GM23338 (cell line): ENCODE measurements around the gene BAHCC1. TPM values are rescaled to one million over a fixed set of nuclear protein-coding genes. Genes with fewer than 3 reads are reported as not detected.
A peak's percentile ranks its signal among the peaks of the same experiment; 100 is the strongest.

Source experiments
- ATAC-seq: fragments of 200-7000 bp; cut with Tn5 transposase; 3 replicates; pipeline ENCODE4 v1.9.1; 2020
- DNase-seq: peaks from one replicate; pipeline ENCODE4 v3.0.0-alpha.2; 2015; ENCODE audit warnings: low spot score
- H2AFZ ChIP-seq: fragments of 200-600 bp; sonication (generic); 2 replicates; pipeline ENCODE4 v1.8.0; 2016; ENCODE audit warnings: antibody characterized with exemption, mild to moderate bottlenecking, moderate library complexity
- H3F3A ChIP-seq: fragments of 200-600 bp; sonication (generic); replicated peaks from 2 replicates; pipeline ENCODE4 v1.8.0; 2017; ENCODE audit warnings: antibody characterized with exemption, mixed run types, low read depth
- H3K27ac ChIP-seq: fragments of 200-600 bp; sonication (generic); 2 replicates; pipeline ENCODE4 v1.6.1; 2016; ENCODE audit warnings: low read depth
- H3K27me3 ChIP-seq: fragments of 200-600 bp; sonication (generic); 2 replicates; pipeline ENCODE4 v1.8.0; 2016; ENCODE audit warnings: mild to moderate bottlenecking, mixed run types, moderate library complexity; ENCODE audit not compliant: insufficient read depth
- H3K36me3 ChIP-seq: fragments of 200-600 bp; sonication (generic); 2 replicates; pipeline ENCODE4 v1.8.0; 2016; ENCODE audit warnings: mild to moderate bottlenecking; ENCODE audit not compliant: insufficient read depth
- H3K4me1 ChIP-seq: fragments of 200-600 bp; sonication (generic); 2 replicates; pipeline ENCODE4 v1.8.0; 2016; ENCODE audit warnings: mild to moderate bottlenecking, moderate library complexity; ENCODE audit not compliant: insufficient read depth
- H3K4me2 ChIP-seq: fragments of 200-600 bp; sonication (generic); 2 replicates; pipeline ENCODE4 v1.7.1; 2017; ENCODE audit warnings: mixed run types
- H3K4me3 ChIP-seq: fragments of 200-600 bp; sonication (generic); 2 replicates; pipeline ENCODE4 v1.6.1; 2016; ENCODE audit warnings: mixed run types
- H3K79me2 ChIP-seq: fragments of 200-600 bp; sonication (generic); replicated peaks from 2 replicates; pipeline ENCODE4 v1.8.0; 2017; ENCODE audit warnings: mild to moderate bottlenecking; ENCODE audit not compliant: insufficient read depth
- H3K9me2 ChIP-seq: fragments of 200-600 bp; sonication (generic); 2 replicates; pipeline ENCODE4 v1.8.0; 2017; ENCODE audit not compliant: insufficient read depth
- H4K20me1 ChIP-seq: fragments of 200-600 bp; sonication (generic); replicated peaks from 2 replicates; pipeline ENCODE4 v1.8.0; 2017; ENCODE audit warnings: mild to moderate bottlenecking; ENCODE audit not compliant: insufficient read depth
- H3K27ac Mint-ChIP-seq: 2 replicates; pipeline ENCODE4 v1.8.0; 2020; ENCODE audit warnings: inconsistent platforms, mild to moderate bottlenecking, moderate library complexity, mixed read lengths
- H3K27me3 Mint-ChIP-seq: 3 replicates; pipeline ENCODE4 v1.8.0; 2022; ENCODE audit warnings: low read depth, mild to moderate bottlenecking, moderate library complexity, mixed read lengths, inconsistent platforms; ENCODE audit not compliant: insufficient read depth, poor library complexity
- H3K36me3 Mint-ChIP-seq: 3 replicates; pipeline ENCODE4 v1.8.0; 2021; ENCODE audit warnings: low read depth, mild to moderate bottlenecking, inconsistent platforms, moderate library complexity, mixed read lengths
- H3K4me1 Mint-ChIP-seq: 3 replicates; pipeline ENCODE4 v1.8.0; 2020; ENCODE audit warnings: mild to moderate bottlenecking, inconsistent platforms, mixed read lengths
- H3K4me3 Mint-ChIP-seq: 3 replicates; pipeline ENCODE4 v1.8.0; 2021; ENCODE audit warnings: moderate library complexity, mild to moderate bottlenecking, inconsistent platforms, mixed read lengths
- H3K9me3 Mint-ChIP-seq: 3 replicates; pipeline ENCODE4 v1.8.0; 2020; ENCODE audit warnings: moderate library complexity, mild to moderate bottlenecking, inconsistent platforms, mixed read lengths
- CREB1 ChIP-seq: fragments of 250-450 bp; sonication (Bioruptor Pico); IDR thresholded peaks from 2 replicates; pipeline ENCODE4 v1.5.0; 2020; ENCODE audit warnings: low read depth, mild to moderate bottlenecking, moderate library complexity
- CTCF ChIP-seq, 2 experiments: fragments of 200-600 bp in 1 of 2; sonication (generic) in 1 of 2; conservative IDR thresholded peaks; 2 replicates each; pipeline versions ENCODE4 v1.5.1 to v1.6.1; 2016 to 2017; ENCODE audit warnings: antibody characterized with exemption in 2 of 2, low read depth in 2 of 2, mild to moderate bottlenecking in 2 of 2, moderate library complexity in 1 of 2
- ETS1 ChIP-seq: IDR thresholded peaks from 2 replicates; pipeline ENCODE4 v1.6.1; 2016; ENCODE audit warnings: antibody characterized with exemption
- EZH2 ChIP-seq: fragments of 200-600 bp; sonication (generic); IDR thresholded peaks from one replicate; pipeline ENCODE4 v1.8.0; 2017; ENCODE audit warnings: antibody characterized with exemption, mild to moderate bottlenecking, low read depth; ENCODE audit not compliant: unreplicated experiment
- EZH2phosphoT487 ChIP-seq: fragments of 200-600 bp; sonication (generic); IDR thresholded peaks from one replicate; pipeline ENCODE4 v1.8.1; 2018; ENCODE audit warnings: antibody characterized with exemption; ENCODE audit not compliant: unreplicated experiment
- JUNB ChIP-seq: IDR thresholded peaks from one replicate; pipeline ENCODE4 v1.6.1; 2016; ENCODE audit warnings: antibody characterized with exemption; ENCODE audit not compliant: unreplicated experiment
- NANOG ChIP-seq: IDR thresholded peaks from 2 replicates; pipeline ENCODE4 v1.6.1; 2016; ENCODE audit warnings: antibody characterized with exemption, borderline replicate concordance
- POLR2AphosphoS5 ChIP-seq: IDR thresholded peaks from 2 replicates; pipeline ENCODE4 v1.6.1; 2016; ENCODE audit warnings: antibody characterized with exemption, low read depth
- REST ChIP-seq: IDR thresholded peaks from one replicate; pipeline ENCODE4 v1.6.1; 2018; ENCODE audit warnings: antibody characterized with exemption; ENCODE audit not compliant: unreplicated experiment
- STAT1 ChIP-seq: IDR thresholded peaks from one replicate; pipeline ENCODE4 v1.6.1; 2016; ENCODE audit warnings: antibody characterized with exemption; ENCODE audit not compliant: unreplicated experiment
- ZNF114 ChIP-seq: fragments of 250-450 bp; sonication (Bioruptor Pico); IDR thresholded peaks from 2 replicates; pipeline ENCODE4 v1.5.0; 2020; ENCODE audit warnings: mild to moderate bottlenecking, moderate library complexity
- ZNF331 ChIP-seq: fragments of 250-450 bp; sonication (Bioruptor Pico); IDR thresholded peaks from 2 replicates; pipeline ENCODE4 v1.5.0; 2020; ENCODE audit warnings: low read depth, mild to moderate bottlenecking, moderate library complexity
- ZNF462 ChIP-seq: fragments of 250-450 bp; sonication (Bioruptor Pico); IDR thresholded peaks from 2 replicates; pipeline ENCODE4 v1.5.0; 2020; ENCODE audit warnings: mild to moderate bottlenecking, moderate library complexity
- polyA plus RNA-seq: library from polyadenylated mRNA; unstranded; fragments of >200 nt; fragmentation: Nextera tagmentation; extraction: Ambion mirVana; gene quantifications from 2 replicates; pipeline ENCODE4 v1.2.1, GENCODE V29; 2016
- total RNA-seq: library from RNA; depleted of rRNA; stranded (reverse); fragments of >200 nt; shearing (Covaris generic); gene quantifications from 2 replicates; pipeline ENCODE4 v1.2.3, GENCODE V29; 2014

Gene BAHCC1
- total and polyA plus RNA-seq, 2 experiments from 2014 or later: 0.24 to 1.1 TPM

- Histone ChIP-seq H3K36me3 (no peaks in the 10 kb centered on the region), H3K27ac (no peak overlapping the region), H3K9me2 (no peaks in the 10 kb centered on the region), H3K4me3 (no peak overlapping the region), H3K4me1 (peaks cover 6% of the 10 kb centered on the region; the same call in 1 of the 2 replicates), H3K27me3 (no peaks in the 10 kb centered on the region), H3K4me2 (no peak overlapping the region), H3K79me2 (no peaks in the 10 kb centered on the region), H4K20me1 (no peaks in the 10 kb centered on the region), H3F3A (0 out of 2 replicates have a peak, but pooled peaks cover 6% of the 10 kb centered on the region), H2AFZ (peak overlapping the region; percentile 23; the same call in 1 of the 2 replicates)
- H3K9me3 Mint-ChIP-seq: no peaks in the 10 kb centered on the region
- peaks cover 5% of the 10 kb centered on the region for H3K27me3 Mint-ChIP-seq
- ATAC-seq (peak; percentile 57), DNase-seq (no peak)
- no peaks in the 10 kb centered on the region for H3K36me3 Mint-ChIP-seq
- H3K27ac Mint-ChIP-seq: no peak overlapping the region
- H3K4me1 Mint-ChIP-seq: 0 out of 3 replicates have a peak, but pooled peaks cover 3% of the 10 kb centered on the region
- H3K4me3 Mint-ChIP-seq: no peak overlapping the region
- TF ChIP-seq ZNF114: no peak
- no peak for TF ChIP-seq REST
- no peak for TF ChIP-seq POLR2AphosphoS5
- TF ChIP-seq EZH2: no peak
- no peak for TF ChIP-seq JUNB
- no peak for TF ChIP-seq CTCF (conservative IDR thresholded peaks at IDR 0.05; ENCODE audit: low read depth in 2 of 2)
- no peak for TF ChIP-seq STAT1
- no peak for TF ChIP-seq ETS1
- TF ChIP-seq ZNF462 (CRISPR knock-in tag): no peak
- no peak for TF ChIP-seq ZNF331 (CRISPR knock-in tag)
- TF ChIP-seq CREB1: no peak
- TF ChIP-seq NANOG: no peak
- no peak for TF ChIP-seq EZH2phosphoT487
Measured at GRCh38 chr17:81498953-81499600, 103.8 kb downstream of the BAHCC1 start.
